GM18526 (cell line): Measurements from ENCODE around the gene SPRED2.

Experiments
- POLR2A ChIP-seq: IDR thresholded peaks from 3 replicates; pipeline ENCODE4 v1.6.1; 2011; ENCODE audit not compliant: insufficient read length; ENCODE audit errors: extremely low read depth

SPRED2 gene

DNA sequence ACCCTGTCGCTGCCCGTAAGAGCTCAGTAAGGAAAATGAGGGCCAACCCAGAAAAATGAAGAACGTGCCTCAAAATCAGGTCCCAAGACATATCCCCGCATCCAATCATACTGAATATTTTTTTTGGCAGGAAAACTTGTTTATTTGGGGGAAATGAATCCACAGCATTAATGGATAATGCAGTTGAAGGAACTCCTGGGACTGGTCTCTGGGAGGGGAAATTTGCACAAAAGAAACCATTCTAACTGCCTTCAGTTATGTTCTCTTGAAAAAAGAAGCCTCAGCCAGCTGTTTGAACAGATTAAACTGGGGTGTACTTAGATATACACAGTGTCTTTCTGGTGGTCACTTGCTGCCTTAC, 61.3 kb downstream of the SPRED2 start:
- TF ChIP-seq POLR2A: no peak

DNA sequence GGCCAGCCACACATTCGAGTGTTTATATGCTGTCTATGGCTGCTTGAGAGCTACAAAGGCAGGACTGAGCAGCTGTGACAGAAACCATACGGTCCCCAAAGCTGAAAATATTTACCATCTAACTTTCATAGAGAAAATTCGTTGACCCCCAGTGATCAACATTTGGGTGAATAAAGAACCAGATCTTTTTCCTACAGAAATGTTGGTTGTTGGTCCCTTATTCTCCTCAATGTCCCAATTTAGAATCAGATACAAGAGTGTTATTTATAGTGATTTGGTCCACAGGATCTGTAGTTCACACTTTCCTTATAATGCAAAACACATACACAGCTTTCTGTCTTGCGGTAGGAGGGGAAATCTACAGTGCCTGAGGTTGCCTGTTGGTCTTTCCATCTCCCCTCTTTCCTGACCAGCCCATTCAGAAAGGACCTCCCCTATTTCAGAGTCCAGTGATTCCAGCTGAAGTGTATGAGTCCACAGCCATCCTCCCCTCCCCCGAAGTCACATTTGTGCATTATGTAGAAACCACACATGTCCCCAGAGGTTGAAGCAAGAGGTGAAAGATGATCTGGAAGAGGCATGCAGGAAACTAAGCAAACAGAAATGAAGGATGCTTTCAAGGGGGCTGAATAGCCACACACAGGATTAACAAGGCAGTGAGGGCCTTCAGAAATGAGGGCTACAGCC, 61.9 kb downstream of the SPRED2 start:
- no peak for TF ChIP-seq POLR2A

DNA sequence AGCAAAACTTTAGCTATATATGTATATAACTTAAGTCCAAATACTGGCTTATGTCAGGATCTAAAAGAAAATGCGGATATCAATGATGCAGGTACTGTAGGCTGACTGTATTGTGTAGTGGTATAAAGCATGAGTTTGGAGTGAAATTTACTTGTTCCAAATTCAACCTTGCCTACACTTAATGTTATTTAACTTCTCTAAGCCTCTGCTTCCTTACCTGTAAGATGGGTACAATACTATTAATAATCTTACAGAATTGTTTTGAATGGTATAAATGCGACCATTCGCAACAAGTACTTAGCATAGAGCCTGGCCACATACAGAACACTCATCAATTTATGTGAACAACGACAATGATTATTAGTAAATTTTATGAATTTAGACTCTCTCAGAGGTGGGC, 62.4 kb downstream of the SPRED2 start:
- TF ChIP-seq POLR2A: no peak

DNA sequence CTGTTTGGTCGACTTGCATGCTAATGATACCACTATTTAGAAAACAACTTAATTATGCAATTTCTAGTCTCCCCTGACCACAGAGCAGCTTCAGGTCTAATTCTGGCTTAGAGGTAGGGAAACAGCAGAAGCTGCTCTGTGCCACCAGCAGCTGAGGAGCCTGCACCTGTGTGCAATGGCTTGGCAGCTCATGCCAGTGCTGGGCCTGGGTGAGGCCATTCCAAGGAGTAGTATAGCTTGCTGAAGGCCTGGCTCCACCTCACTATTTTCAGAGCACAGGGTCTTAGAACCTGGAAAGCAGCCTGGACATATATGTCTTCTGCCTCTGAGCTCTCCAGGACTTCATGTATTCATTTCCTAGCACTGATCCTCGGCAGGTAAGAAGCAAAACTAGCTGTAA, 62.8 kb downstream of the SPRED2 start:
- TF ChIP-seq POLR2A: no peak

DNA sequence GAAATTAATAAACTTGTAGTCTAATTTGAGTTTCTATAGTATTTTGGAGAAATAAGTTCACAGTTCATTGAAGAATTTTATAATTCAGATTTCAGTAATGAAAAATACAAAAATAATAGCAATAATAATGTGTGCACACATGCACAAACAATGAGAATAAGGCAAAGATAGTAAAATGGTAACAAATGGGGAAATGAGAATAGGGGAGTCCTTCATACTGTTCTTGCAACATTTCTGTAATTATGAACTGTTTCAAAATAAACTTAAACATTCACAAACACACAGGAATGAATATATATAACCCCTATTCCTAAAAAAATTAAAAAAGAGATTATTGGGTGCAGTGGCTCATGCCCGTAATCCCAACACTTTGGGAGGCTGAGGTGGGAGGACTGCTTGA, 63.9 kb downstream of the SPRED2 start:
- TF ChIP-seq POLR2A: no peak

DNA sequence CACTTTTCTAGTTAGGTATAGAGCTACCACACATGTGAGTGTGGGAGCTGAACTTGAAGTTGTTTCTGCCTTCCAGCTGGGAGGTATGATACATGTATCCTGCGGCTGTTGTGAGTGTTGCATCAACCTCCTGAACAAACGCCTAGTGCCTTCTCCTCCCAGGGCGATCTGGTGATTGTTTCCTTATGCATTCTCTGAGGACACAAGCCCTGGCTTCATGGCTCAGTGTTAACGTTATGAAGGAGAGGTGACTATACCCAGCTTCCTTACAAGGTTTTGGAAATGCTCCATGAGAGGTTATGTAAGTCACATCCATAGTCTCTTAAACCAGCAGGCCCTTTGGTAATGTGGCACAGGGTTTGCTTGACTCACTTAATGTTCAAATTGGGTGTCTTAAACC, 64.9 kb downstream of the SPRED2 start:
- no peak for TF ChIP-seq POLR2A

DNA sequence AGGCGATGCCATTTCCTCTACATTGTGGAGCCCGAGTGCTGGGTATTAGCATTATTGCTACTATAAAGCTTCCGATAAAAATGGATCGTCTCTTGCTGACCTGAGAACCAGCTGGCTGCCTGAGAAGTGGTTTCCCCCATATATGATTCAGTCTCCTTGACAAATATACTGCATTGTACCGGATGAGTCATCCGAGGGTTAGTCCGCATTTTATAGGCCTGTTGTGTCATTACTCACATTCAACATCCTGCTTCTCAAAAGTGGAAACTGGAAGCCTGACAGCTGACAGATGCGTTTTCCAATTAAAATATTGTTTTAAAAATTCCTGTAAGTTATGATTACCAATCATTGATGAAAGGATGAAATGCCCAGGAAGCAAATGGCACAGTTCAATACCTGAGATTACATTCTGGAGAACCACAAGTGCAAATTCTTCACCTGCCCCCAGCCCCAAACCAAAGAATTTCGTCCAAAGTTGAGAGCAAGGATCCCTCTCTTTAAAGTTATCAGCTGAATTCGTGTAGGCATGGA, 65.7 kb downstream of the SPRED2 start:
- no peak for TF ChIP-seq POLR2A

DNA sequence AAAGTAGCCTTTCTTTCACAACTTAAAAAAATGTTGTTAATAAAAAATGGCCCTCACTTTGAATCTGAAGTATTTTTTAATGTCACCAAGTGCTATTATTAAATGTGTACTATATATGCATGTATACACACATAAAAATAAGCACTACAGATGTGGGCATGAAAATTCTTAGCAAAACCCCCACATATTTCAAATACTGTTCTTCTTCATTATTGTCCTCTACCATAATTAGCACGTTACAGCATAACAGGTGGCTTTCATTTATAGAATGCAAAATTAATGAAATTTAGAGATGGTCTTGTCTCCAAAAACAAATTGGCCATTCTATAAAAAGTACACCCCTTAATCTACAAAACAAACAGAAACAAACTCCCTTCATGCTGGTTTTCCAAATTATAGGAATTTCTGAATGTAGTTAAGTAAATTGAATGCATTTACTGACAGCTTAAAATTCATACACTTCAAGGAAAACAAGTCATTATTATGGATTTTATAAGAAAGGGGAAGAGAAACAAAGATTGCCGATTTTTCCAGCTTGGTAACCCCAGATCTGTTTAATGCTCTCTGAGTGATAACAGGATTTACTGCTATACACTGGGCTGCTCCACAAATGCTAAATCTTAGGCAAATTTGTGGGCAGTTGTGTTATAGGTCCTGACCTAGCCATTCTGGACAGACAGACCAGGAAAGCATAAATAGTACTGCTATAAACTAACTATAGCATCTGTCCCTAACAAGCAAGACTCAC, 67.2 kb downstream of the SPRED2 start:
- no peak for TF ChIP-seq POLR2A

DNA sequence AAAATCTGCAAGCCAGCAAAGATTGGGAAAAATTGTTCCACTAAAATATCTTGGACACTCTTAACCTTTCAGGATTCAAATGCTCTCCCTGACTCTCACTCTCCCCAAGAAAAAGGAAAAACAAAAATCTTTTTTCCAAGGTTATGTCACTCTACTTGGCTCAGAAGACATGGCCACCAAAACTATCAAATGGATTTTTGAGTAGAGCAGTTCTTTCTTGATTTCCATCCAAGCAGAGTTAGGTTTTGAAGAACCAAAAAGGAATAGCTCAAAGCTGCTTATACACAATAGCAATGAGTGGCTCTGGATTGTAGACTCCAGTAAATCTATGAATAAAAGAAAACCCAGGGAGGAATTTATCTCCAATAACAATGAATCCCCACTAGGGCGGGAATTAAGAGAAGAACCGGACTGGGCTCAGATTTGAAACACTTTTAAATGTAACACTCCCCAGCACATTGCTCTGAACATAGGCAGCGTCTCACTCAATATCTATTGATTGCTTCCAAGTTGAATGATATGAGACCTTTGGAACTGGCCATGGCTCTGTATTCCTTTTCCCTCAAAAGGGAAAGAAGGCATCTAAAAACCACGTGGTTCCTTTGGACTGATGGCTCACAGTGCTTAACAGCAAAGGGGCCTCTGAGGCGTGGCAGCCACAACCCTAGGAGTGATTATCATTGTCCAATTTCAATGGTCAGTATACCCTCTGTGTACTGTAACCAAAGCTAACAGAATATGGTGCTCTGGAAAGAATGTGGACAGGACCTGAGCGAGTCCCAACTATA, 68.3 kb downstream of the SPRED2 start:
- no peak for TF ChIP-seq POLR2A

DNA sequence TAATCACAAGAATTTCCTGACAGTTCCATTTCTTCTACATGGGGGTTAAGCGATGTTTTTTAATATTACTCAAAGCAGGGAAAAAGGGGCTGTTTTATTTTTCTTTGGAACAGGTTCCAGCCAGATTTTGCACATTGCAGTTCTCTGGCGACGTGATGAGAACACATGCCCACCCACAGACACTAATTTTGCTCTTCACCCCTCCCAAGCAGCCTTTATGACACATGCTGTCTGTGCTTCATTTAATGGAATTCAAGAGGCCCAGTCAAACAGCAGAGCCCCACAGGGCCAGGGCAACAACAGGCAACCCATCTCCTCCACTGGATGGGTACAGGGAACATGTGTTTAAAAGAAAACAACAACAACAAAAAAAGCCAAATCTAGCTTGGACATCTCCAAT, 70.8 kb downstream of the SPRED2 start:
- TF ChIP-seq POLR2A: no peak

DNA sequence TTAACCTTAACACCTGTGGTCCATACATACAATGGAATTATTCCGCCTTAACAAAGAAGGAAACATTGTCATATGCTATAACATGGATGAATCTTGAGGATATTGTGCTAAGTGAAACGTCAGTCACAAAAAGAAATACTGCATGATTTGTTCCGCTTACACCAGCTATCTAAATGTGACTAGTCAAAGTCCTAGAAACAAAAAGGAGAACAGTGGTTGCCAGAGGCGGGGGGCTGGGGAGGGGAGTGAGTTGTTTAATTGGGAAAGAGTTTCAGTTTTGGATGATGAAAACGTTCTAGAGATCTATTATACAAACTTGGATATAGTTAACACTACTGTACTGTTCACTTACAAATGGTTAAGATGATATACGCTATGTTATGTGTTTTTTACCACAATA, 72.0 kb downstream of the SPRED2 start:
- TF ChIP-seq POLR2A: no peak

DNA sequence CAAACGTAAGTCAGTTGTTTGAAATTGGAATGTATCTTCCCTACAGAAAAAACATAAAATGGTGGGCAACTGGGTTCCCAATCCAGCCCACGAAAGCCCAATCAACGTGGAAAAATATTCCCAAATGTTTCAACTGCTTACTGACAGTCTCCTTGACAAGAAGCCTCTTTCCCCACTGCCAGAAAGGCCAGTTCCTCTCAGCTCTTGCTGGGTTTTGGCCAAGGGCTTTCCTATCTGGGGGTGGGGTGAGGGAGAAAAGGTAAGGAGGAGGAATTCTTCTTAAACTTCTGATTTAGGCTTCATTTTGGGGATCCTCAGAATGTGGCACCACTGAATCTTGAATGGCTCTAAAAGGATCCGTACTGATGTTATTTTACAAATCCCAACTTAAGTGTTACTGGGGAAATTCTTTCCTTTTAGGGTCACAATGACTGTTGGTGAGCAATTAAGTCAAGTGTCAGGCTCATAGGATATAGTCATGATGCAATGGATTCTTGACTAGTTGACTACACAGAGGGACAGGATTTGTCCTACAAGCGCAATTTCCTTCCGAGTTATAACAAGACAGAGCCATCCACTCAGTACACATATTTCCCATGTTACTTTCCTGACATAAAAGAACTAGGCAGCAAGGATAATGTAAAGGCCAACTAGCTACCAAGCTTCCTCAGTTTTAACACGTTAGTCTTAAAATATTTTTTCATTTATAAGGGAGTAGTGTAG, 73.6 kb downstream of the SPRED2 start:
- TF ChIP-seq POLR2A: no peak

DNA sequence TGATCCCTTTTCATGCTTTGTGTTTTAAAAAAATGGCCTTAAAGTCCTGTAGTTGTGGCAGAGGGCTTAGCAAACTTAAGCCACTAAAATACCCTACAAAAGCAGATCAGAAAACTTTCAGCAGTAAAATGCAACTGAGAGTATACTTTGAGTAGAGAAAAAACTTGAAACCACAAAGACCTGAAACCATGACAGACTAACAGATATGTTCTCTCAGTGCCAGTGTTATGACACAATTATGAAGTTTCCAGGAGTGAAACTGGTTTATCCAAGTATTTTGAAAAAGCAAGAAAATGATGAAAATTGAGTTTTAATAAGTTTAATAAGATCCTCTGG, 74.5 kb downstream of the SPRED2 start:
- no peak for TF ChIP-seq POLR2A

DNA sequence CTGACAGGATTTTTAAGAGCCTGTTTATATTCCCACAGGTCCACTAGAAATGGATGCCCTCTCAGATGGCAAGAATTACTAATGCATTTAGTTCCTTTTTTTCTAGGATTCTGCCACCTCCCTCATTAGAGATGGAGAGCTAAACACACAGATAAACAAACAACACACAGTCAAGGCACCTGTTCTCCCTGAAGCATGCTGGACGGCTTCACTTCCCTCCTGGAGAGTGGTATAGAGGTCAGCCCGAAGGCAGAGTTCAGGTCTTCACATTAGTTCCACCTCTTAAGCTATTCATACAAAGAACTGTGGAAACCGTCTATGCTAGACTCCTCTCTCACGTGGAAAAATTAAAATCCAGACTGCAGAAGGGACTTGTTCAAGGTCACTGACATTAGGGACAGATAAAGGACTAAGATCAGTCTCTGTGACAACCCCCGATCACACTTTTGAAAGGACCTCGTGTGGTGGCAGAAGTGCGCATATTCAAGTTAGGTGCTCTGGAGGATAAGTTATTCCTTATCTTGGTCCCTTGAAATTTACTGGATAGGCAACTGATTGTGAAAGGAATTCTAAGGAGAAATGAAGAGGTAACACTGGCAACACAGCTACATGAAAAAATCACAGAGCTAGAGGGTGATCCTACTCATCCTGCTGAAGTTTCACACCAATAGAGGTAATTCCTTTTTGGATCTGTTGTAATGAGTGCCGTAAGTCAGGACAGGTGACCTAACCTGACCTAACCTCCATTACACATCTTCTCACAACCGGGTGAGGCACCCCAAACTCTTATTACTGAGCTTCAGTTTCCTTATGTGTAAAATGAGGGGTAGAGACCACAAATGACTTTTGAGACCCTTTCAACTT, 75.1 kb downstream of the SPRED2 start:
- no peak for TF ChIP-seq POLR2A
